Measurements from ENCODE around the gene REG3A.

DNA sequence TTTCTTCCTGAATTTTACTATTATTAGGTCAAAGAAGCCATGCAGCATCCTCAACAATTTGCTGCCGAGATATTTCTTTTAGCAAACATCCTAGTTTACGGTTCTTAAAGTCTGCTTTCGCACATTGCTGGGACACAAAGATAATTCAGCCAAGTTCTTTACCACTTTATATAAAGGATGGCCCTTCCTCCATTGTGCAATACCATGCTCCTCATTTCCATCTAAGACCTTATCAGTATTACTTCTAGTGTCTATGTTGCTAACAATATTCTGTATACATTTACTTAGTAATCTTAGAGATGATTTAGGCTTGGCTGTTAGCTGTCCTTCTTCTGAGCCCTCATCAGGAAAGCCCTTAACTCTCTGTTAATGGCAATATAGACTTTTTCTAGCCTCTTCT, 47.3 kb downstream of the REG3A start:
- TF ChIP-seq POLR2A (IDR thresholded peaks at IDR 0.05), result no peak
- TF ChIP-seq, protein P1, sequence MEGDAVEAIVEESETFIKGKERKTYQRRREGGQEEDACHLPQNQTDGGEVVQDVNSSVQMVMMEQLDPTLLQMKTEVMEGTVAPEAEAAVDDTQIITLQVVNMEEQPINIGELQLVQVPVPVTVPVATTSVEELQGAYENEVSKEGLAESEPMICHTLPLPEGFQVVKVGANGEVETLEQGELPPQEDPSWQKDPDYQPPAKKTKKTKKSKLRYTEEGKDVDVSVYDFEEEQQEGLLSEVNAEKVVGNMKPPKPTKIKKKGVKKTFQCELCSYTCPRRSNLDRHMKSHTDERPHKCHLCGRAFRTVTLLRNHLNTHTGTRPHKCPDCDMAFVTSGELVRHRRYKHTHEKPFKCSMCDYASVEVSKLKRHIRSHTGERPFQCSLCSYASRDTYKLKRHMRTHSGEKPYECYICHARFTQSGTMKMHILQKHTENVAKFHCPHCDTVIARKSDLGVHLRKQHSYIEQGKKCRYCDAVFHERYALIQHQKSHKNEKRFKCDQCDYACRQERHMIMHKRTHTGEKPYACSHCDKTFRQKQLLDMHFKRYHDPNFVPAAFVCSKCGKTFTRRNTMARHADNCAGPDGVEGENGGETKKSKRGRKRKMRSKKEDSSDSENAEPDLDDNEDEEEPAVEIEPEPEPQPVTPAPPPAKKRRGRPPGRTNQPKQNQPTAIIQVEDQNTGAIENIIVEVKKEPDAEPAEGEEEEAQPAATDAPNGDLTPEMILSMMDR (IDR thresholded peaks at IDR 0.05), result no peak

Measured in prostate gland (tissue), 2 donors.